ENCODE data around the gene MARK4.

- TF ChIP-seq, protein P1, sequence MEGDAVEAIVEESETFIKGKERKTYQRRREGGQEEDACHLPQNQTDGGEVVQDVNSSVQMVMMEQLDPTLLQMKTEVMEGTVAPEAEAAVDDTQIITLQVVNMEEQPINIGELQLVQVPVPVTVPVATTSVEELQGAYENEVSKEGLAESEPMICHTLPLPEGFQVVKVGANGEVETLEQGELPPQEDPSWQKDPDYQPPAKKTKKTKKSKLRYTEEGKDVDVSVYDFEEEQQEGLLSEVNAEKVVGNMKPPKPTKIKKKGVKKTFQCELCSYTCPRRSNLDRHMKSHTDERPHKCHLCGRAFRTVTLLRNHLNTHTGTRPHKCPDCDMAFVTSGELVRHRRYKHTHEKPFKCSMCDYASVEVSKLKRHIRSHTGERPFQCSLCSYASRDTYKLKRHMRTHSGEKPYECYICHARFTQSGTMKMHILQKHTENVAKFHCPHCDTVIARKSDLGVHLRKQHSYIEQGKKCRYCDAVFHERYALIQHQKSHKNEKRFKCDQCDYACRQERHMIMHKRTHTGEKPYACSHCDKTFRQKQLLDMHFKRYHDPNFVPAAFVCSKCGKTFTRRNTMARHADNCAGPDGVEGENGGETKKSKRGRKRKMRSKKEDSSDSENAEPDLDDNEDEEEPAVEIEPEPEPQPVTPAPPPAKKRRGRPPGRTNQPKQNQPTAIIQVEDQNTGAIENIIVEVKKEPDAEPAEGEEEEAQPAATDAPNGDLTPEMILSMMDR (IDR thresholded peaks at IDR 0.05), result no peak
- no peak for TF ChIP-seq POLR2AphosphoS5 (IDR thresholded peaks at IDR 0.05)
- no peak for TF ChIP-seq POLR2A (IDR thresholded peaks at IDR 0.05)
These were observed 45.3 kb downstream of the MARK4 start for GRCh38 chr19:45296355-45296754.
